ENCODE measurements around the gene DIAPH3.

DNA sequence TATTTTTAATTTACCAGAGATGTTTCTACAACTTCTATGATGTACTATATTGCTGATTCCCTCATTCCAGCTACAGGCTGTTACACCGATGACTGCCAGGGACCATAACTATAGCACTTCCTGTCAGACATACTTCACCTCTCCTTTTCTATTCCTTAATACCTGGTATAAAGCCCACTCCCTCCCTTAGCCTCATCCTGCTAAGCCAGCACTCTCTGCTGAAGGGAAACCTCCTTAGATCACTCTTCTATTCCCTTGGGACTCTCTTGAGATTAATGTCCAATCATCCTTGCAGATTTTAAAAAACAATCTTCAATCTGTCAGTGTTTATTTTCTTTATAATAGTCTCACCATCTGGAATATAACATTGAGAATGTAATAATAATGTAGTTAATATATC is 127.9 kb downstream of the DIAPH3 start:
- TF ChIP-seq POLR2A (IDR thresholded peaks at IDR 0.05) (no peak), EP300 (IDR thresholded peaks at IDR 0.05) (no peak)
- TF ChIP-seq, protein P1, sequence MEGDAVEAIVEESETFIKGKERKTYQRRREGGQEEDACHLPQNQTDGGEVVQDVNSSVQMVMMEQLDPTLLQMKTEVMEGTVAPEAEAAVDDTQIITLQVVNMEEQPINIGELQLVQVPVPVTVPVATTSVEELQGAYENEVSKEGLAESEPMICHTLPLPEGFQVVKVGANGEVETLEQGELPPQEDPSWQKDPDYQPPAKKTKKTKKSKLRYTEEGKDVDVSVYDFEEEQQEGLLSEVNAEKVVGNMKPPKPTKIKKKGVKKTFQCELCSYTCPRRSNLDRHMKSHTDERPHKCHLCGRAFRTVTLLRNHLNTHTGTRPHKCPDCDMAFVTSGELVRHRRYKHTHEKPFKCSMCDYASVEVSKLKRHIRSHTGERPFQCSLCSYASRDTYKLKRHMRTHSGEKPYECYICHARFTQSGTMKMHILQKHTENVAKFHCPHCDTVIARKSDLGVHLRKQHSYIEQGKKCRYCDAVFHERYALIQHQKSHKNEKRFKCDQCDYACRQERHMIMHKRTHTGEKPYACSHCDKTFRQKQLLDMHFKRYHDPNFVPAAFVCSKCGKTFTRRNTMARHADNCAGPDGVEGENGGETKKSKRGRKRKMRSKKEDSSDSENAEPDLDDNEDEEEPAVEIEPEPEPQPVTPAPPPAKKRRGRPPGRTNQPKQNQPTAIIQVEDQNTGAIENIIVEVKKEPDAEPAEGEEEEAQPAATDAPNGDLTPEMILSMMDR (IDR thresholded peaks at IDR 0.05), result no peak
